ENCODE results near the gene NEFH.

NEFH gene

GRCh38 chr22:29456211-29456671 is 23.8 kb upstream of the NEFH start:
- no peak for TF ChIP-seq CTCF (IDR thresholded peaks at IDR 0.05)
- H3K36me3 ChIP-seq = no peaks in the 10 kb centered on the region
- H3K27ac ChIP-seq = no peak overlapping the region
- H3K27me3 ChIP-seq = no peaks in the 10 kb centered on the region
- H3K4me3 ChIP-seq (ENCODE audit: low read depth in 1 of 2, low read length in 1 of 2) = no peak overlapping the region
- no peaks in the 10 kb centered on the region for H3K9me3 ChIP-seq
- no peaks in the 10 kb centered on the region for H3K4me1 ChIP-seq (ENCODE audit: control insufficient read depth in 1 of 2, insufficient read depth in 1 of 2, low read depth in 1 of 2, low read length in 1 of 2)

- H3K27ac ChIP-seq = no peak overlapping the region
- no peaks in the 10 kb centered on the region for H3K27me3 ChIP-seq
- TF ChIP-seq CTCF (IDR thresholded peaks at IDR 0.05) = no peak
- H3K4me1 ChIP-seq (ENCODE audit: control insufficient read depth in 1 of 2, insufficient read depth in 1 of 2, low read depth in 1 of 2, low read length in 1 of 2) = no peaks in the 10 kb centered on the region
- H3K36me3 ChIP-seq = no peaks in the 10 kb centered on the region
- H3K4me3 ChIP-seq (ENCODE audit: low read depth in 1 of 2, low read length in 1 of 2) = no peak overlapping the region
- H3K9me3 ChIP-seq = no peaks in the 10 kb centered on the region
Observed at GRCh38 chr22:29457730-29458129, 22.3 kb upstream of the NEFH start.

- Histone ChIP-seq H3K27me3 (no peaks in the 10 kb centered on the region), H3K4me3 (ENCODE audit: low read depth in 1 of 2, low read length in 1 of 2) (no peak overlapping the region), H3K27ac (no peak overlapping the region), H3K4me1 (ENCODE audit: control insufficient read depth in 1 of 2, insufficient read depth in 1 of 2, low read depth in 1 of 2, low read length in 1 of 2) (no peaks in the 10 kb centered on the region), H3K9me3 (no peaks in the 10 kb centered on the region), H3K36me3 (no peaks in the 10 kb centered on the region)
- no peak for TF ChIP-seq CTCF (IDR thresholded peaks at IDR 0.05)
Observed at GRCh38 chr22:29458551-29458950, 21.5 kb upstream of the NEFH start.

- no peaks in the 10 kb centered on the region for H3K36me3 ChIP-seq
- no peak for TF ChIP-seq CTCF (IDR thresholded peaks at IDR 0.05)
Observed at GRCh38 chr22:29459773-29460172, 20.2 kb upstream of the NEFH start.

GRCh38 chr22:29461263-29461662 is 18.8 kb upstream of the NEFH start:
- no peaks in the 10 kb centered on the region for H3K4me1 ChIP-seq (ENCODE audit: control insufficient read depth in 1 of 2, insufficient read depth in 1 of 2, low read depth in 1 of 2, low read length in 1 of 2)
- H3K36me3 ChIP-seq = no peaks in the 10 kb centered on the region
- TF ChIP-seq CTCF (IDR thresholded peaks at IDR 0.05) = no peak
- H3K27ac ChIP-seq = no peak overlapping the region
- no peaks in the 10 kb centered on the region for H3K27me3 ChIP-seq
- no peak overlapping the region for H3K4me3 ChIP-seq (ENCODE audit: low read depth in 1 of 2, low read length in 1 of 2)
- H3K9me3 ChIP-seq = no peaks in the 10 kb centered on the region

More at GRCh38 chr22:29459773-29460172, 20.2 kb upstream of the NEFH start:
- no peak overlapping the region for H3K4me3 ChIP-seq (ENCODE audit: low read depth in 1 of 2, low read length in 1 of 2)
- no peaks in the 10 kb centered on the region for H3K4me1 ChIP-seq (ENCODE audit: control insufficient read depth in 1 of 2, insufficient read depth in 1 of 2, low read depth in 1 of 2, low read length in 1 of 2)
- no peaks in the 10 kb centered on the region for H3K27me3 ChIP-seq
- no peaks in the 10 kb centered on the region for H3K9me3 ChIP-seq
- H3K27ac ChIP-seq = no peak overlapping the region

- Histone ChIP-seq H3K27ac (no peak overlapping the region), H3K4me1 (ENCODE audit: control insufficient read depth in 1 of 2, insufficient read depth in 1 of 2, low read depth in 1 of 2, low read length in 1 of 2) (no peaks in the 10 kb centered on the region), H3K9me3 (no peaks in the 10 kb centered on the region), H3K36me3 (no peaks in the 10 kb centered on the region), H3K4me3 (ENCODE audit: low read depth in 1 of 2, low read length in 1 of 2) (no peak overlapping the region), H3K27me3 (peaks cover 2% of the 10 kb centered on the region)
- TF ChIP-seq CTCF (IDR thresholded peaks at IDR 0.05) = no peak
Observed at GRCh38 chr22:29463629-29464028, 16.4 kb upstream of the NEFH start.

All from neutrophil (primary cell).